Measurements from ENCODE around the gene SCGN.

DNA sequence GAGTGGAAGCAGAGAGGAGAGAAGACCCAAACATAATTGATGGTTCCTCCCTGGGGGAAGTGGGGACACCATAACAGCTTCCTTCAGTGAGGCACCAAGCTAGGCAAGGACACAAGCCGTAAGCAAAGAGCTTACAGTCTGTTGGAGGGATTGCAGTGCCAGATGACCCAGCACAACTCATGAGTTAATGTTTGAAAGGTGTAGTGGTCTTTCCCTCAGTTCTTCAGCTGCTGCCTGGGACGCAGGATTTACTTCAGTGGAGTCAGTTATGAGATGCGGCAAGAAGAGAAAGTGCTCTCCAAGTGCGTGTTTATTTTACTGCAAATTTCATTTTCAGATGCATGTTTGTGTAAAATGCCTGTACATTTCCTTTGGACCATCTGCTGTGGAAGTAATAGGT, 63.8 kb downstream of the SCGN start:
- TF ChIP-seq TAF1 (IDR thresholded peaks at IDR 0.05; ENCODE audit: borderline replicate concordance, insufficient read depth, low read length) (no peak), REST (IDR thresholded peaks at IDR 0.05; ENCODE audit: insufficient read depth in 1 of 2, low read depth in 2 of 2, low read length in 2 of 2) (no peak), SIN3A (IDR thresholded peaks at IDR 0.05; ENCODE audit: borderline replicate concordance, insufficient read depth, low read length) (no peak)

Data from PFSK-1 (cell line).